Measurements from ENCODE around the gene ORM1.

DNA sequence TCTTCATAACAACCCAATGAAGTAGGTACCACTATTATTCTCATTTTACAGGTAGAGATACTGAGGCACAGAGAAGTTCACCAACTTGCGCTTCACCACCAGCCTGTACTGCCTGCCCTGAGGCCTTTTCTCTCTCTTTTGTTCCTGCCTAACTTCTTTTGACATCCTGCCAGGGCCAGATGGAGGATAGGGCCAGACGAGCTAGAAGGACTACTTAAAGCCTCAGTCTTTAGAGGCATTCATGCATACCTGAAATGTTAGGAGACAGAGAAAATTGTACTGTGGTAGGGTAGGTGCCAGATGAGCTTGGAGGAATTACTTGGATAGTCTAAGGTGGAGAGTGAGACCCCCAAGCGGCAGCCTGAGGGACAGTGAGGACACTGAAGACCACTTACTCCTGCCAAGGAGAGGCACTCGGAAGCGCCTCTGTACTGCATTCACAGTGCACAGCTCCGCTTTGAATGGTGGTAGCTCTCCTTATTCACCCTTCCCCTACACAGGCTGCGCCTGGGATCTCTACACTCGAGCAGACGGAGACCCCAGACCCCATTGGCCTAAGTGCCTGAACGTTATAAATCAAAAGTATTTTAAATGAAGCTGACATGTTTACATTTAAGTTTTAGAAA lies 6.2 kb upstream of the ORM1 start:
- TF ChIP-seq, protein P1, sequence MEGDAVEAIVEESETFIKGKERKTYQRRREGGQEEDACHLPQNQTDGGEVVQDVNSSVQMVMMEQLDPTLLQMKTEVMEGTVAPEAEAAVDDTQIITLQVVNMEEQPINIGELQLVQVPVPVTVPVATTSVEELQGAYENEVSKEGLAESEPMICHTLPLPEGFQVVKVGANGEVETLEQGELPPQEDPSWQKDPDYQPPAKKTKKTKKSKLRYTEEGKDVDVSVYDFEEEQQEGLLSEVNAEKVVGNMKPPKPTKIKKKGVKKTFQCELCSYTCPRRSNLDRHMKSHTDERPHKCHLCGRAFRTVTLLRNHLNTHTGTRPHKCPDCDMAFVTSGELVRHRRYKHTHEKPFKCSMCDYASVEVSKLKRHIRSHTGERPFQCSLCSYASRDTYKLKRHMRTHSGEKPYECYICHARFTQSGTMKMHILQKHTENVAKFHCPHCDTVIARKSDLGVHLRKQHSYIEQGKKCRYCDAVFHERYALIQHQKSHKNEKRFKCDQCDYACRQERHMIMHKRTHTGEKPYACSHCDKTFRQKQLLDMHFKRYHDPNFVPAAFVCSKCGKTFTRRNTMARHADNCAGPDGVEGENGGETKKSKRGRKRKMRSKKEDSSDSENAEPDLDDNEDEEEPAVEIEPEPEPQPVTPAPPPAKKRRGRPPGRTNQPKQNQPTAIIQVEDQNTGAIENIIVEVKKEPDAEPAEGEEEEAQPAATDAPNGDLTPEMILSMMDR (IDR thresholded peaks at IDR 0.05), result no peak
- no peak for TF ChIP-seq POLR2A (IDR thresholded peaks at IDR 0.05)
